Measurements from ENCODE around the gene ICAM2. TPM values are rescaled to one million over a fixed set of nuclear protein-coding genes. Genes with fewer than 3 reads are reported as not detected.

Gene ICAM2
- total and polyA plus RNA-seq, 2 donors (not counting 3 experiments of a cell fraction or from before 2014, with no cell fraction given), result 586 to 2,377 TPM

DNA sequence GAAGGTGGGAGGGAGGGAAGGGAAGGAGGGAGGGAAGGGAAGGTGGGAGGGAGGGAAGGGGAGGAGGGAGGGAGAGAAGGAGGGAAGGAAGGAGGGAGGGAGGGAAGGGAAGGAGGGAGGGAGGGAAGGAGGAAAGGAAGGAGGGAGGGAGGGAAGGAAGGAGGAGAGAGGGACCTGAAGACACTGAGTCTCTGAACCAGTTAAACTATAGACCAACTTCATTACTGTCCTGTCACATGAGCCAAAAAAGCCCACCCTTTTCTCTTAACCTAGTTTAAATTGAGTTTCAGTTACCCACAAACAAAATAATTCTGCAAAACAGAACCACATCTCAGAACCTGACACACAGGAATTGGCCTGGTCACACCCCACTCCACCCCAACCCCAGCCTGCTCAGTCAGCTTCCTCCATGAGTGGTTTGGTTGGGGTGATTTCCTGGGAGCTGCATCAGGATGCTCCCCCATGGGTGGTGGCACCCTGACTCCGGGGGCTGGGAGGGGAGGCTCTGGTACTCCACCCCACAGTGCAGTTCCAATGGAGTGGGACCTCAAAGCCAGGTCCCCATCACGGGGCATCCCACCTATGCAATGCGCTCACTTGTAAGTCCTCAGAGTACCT lies 27.0 kb downstream of the ICAM2 start:
- Histone ChIP-seq H3K79me2 (ENCODE audit: control insufficient read depth, insufficient read depth, low read length) (no peaks in the 10 kb centered on the region), H3K9me1 (replicated peaks; ENCODE audit: control insufficient read depth, extremely low read depth, insufficient read depth, low read length) (no peaks in the 10 kb centered on the region), H3K27me3 (ENCODE audit: control insufficient read depth in 2 of 2, insufficient read depth in 2 of 2, low read length in 2 of 2) (peaks cover 2 to 6% of the 10 kb centered on the region in 2 experiments), H3K9ac (replicated peaks; ENCODE audit: extremely low read depth, insufficient read depth, low read length) (no peak overlapping the region), H3K4me3 (replicated peaks in 1 of 3; ENCODE audit: insufficient read depth in 1 of 3, low read depth in 1 of 3, low read length in 3 of 3) (no peak overlapping the region), H3K9me3 (replicated peaks; ENCODE audit: control insufficient read depth, insufficient read depth, low read length) (no peaks in the 10 kb centered on the region), H2AFZ (ENCODE audit: low read depth, low read length) (no peak overlapping the region), H3K36me3 (ENCODE audit: control insufficient read depth in 2 of 2, extremely low read depth in 1 of 2, insufficient read depth in 2 of 2, low read length in 2 of 2) (no peaks in the 10 kb centered on the region), H3K27ac (ENCODE audit: insufficient read depth, low read depth, low read length) (no peak overlapping the region), H4K20me1 (replicated peaks; ENCODE audit: control insufficient read depth, extremely low read depth, insufficient read depth, low read length) (no peaks in the 10 kb centered on the region), H3K4me2 (ENCODE audit: insufficient read depth, low read length) (no peak overlapping the region), H3K4me1 (ENCODE audit: control insufficient read depth, extremely low read depth, insufficient read depth, low read length) (peaks cover 17% of the 10 kb centered on the region)
- DNase-seq (ENCODE audit: low read depth, low spot score), result no peak
- no TSS peak for BruUV-seq (replicated peaks)
- no peak for TF ChIP-seq EZH2 (IDR thresholded peaks at IDR 0.05; ENCODE audit: borderline replicate concordance, low read depth, low read length, severe bottlenecking)
- no peak for TF ChIP-seq MYC (IDR thresholded peaks at IDR 0.05; ENCODE audit: low read depth, low read length)
- TF ChIP-seq FOS (IDR thresholded peaks at IDR 0.05; ENCODE audit: borderline replicate concordance, insufficient read depth, low read length), result no peak
- TF ChIP-seq, protein P1, sequence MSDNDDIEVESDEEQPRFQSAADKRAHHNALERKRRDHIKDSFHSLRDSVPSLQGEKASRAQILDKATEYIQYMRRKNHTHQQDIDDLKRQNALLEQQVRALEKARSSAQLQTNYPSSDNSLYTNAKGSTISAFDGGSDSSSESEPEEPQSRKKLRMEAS (IDR thresholded peaks at IDR 0.05; ENCODE audit: insufficient read depth, insufficient read length), result no peak
- TF ChIP-seq, protein P2, sequence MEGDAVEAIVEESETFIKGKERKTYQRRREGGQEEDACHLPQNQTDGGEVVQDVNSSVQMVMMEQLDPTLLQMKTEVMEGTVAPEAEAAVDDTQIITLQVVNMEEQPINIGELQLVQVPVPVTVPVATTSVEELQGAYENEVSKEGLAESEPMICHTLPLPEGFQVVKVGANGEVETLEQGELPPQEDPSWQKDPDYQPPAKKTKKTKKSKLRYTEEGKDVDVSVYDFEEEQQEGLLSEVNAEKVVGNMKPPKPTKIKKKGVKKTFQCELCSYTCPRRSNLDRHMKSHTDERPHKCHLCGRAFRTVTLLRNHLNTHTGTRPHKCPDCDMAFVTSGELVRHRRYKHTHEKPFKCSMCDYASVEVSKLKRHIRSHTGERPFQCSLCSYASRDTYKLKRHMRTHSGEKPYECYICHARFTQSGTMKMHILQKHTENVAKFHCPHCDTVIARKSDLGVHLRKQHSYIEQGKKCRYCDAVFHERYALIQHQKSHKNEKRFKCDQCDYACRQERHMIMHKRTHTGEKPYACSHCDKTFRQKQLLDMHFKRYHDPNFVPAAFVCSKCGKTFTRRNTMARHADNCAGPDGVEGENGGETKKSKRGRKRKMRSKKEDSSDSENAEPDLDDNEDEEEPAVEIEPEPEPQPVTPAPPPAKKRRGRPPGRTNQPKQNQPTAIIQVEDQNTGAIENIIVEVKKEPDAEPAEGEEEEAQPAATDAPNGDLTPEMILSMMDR (IDR thresholded peaks at IDR 0.05; ENCODE audit: extremely low read depth in 1 of 2, insufficient read depth in 1 of 2, low read depth in 1 of 2, low read length in 2 of 2), result no peak
- TF ChIP-seq GATA2 (IDR thresholded peaks at IDR 0.05; ENCODE audit: insufficient read depth, insufficient read length, low read depth, low read length), result no peak
- TF ChIP-seq POLR2A (IDR thresholded peaks at IDR 0.05; ENCODE audit: low read depth, low read length), result no peak
- TF ChIP-seq JUN (IDR thresholded peaks at IDR 0.05; ENCODE audit: borderline replicate concordance, insufficient read depth, insufficient read length, low read depth), result no peak
- no peak for TF ChIP-seq POLR2AphosphoS5 (IDR thresholded peaks at IDR 0.05; ENCODE audit: insufficient read depth, low read depth, low read length)
- intact Hi-C loops (cut with micrococcal nuclease) (no loop called here), dilution Hi-C loops (cut with MboI; ENCODE audit: extremely low pct_ligation_motif_present, low sequenced_read_pairs) (no loop called here)
- ChIA-PET POLR2A (no interaction called here), CTCF (interaction anchor here (1.0 to 12.0 kb wide), 8 partner anchors 13 to 140 kb away, joined by 3 to 183 read pairs (median 16); partner anchors contain the start of gene GH1)
- FAIRE-seq, result no peak
